Suprapubic skin (tissue), 4 donors: ENCODE data around the gene SDR42E2. TPM values are rescaled to one million over a fixed set of nuclear protein-coding genes. Genes with fewer than 3 reads are reported as not detected.
"Not testable (repeated sequence)": the region's sequence is repeated elsewhere in the genome, so short reads cannot be mapped to it uniquely, and the experiment has no call there.

Source experiments
- DNase-seq, 2 donors: peaks; one replicate each; pipeline ENCODE4 v3.0.0-alpha.2; 2019; ENCODE audit warnings: low spot score in 2 of 2
- H3K27ac ChIP-seq: fragments of 200-600 bp; sonication (generic); one replicate; pipeline ENCODE4 v1.5.1; 2019
- H3K27me3 ChIP-seq: fragments of 200-600 bp; sonication (generic); one replicate; pipeline ENCODE4 v1.5.1; 2019
- H3K36me3 ChIP-seq: fragments of 200-600 bp; sonication (generic); one replicate; pipeline ENCODE4 v1.5.1; 2019
- H3K4me1 ChIP-seq: fragments of 200-600 bp; sonication (generic); one replicate; pipeline ENCODE4 v1.5.1; 2019
- H3K4me3 ChIP-seq: fragments of 200-600 bp; sonication (generic); one replicate; pipeline ENCODE4 v1.5.1; 2019; ENCODE audit warnings: mild to moderate bottlenecking
- H3K9me3 ChIP-seq: fragments of 200-600 bp; sonication (generic); one replicate; pipeline ENCODE4 v1.5.1; 2019
- EP300 ChIP-seq: sonication (generic); formaldehyde crosslinking; IDR thresholded peaks from one replicate; pipeline ENCODE4 v1.6.1; 2017; ENCODE audit warnings: antibody characterized with exemption
- POLR2A ChIP-seq, 2 donors: fragments of 450-650 bp; IDR thresholded peaks; one replicate each; pipeline ENCODE4 v1.6.1; 2017; ENCODE audit warnings: antibody characterized with exemption in 2 of 2, mild to moderate bottlenecking in 2 of 2, moderate library complexity in 2 of 2
- POLR2AphosphoS5 ChIP-seq, 3 donors: sonication (generic); formaldehyde crosslinking; IDR thresholded peaks; one replicate each; pipeline ENCODE4 v1.6.1; 2017; ENCODE audit warnings: antibody characterized with exemption in 3 of 3
- WGBS: methylation state at CpG from one replicate; pipeline ENCODE4 v1.1.5; 2018; 5-methylcytosine and 5-hydroxymethylcytosine counted together
- total RNA-seq, 4 donors: library from RNA; depleted of rRNA; stranded (reverse); fragments of >200 nt; gene quantifications; one replicate each; pipeline ENCODE4 v1.1.0, GENCODE V29; 2016
- TF ChIP-seq, protein P1 (sequence below), 2 donors: fragments of 200-600 bp in 1 of 2; fragments of 450-650 bp in 1 of 2; sonication (generic) in 1 of 2; IDR thresholded peaks; one replicate each; pipeline ENCODE4 v1.5.1; 2016 to 2019; ENCODE audit warnings: antibody characterized with exemption in 2 of 2, mild to moderate bottlenecking in 1 of 2, moderate library complexity in 1 of 2

SDR42E2 gene
- total RNA-seq, 4 donors from 2014 or later: not detected

DNA sequence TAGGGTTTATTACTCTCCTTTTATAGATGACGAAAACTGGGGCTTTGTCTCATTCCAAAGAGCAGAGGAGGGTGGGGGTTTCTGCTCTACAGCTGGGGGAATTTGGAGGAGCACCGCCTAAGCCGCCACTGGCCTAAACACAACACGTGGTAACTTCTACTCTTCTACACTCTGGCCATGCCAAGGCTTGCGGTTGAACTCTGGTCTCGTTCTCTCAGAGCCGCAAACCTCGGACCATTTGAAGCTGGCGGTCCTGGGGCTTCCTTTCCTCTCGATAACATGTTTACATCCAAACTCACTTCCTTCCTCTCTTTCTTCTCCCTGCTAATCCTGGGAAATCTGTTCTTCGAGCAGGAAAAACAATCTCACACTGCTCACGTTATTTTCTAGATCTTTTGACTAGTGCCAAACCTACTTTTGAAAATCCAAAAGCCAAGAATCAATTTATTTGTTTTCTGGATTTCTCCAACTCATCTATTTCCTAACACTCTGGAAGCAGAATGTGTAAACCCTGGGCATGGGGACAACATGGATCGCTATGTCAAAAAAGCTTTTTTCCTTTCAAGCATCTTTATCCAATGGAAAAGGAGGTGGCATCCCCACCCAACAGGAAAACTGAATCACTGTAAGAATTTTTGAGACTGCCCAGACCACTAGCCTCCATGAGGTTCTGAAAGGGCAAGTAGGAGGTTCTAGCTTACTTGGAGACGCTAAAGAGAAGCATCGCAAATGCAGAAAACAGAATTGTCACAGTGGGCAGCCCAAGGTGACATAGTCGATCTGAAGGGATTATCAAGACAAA lies 30.2 kb downstream of the SDR42E2 start:
- Histone ChIP-seq H3K4me1 (peaks cover 61% of the 10 kb centered on the region), H3K4me3 (peak overlapping the region; percentile 50)
- 14% methylated on average over 16 of the region's 16 CpGs for WGBS

DNA sequence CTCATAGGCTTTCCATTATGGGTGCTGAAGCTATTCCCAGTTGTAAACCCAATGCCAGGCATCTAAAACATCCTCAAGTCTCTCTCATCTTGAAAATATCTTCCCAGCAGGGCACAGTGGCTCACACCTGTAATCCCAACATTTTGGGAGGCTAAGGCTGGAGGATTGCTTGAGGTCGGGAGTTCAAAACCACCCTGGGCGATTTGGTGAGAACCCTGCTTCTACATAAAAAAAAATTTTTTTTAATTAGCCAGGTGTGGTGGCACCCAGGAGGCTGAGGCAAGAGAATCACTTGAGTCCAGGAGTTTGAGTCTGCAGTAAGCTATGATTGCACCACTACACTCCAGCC lies 30.7 kb downstream of the SDR42E2 start:
- no peak for DNase-seq
- WGBS: 93% methylated on average over 2 of the region's 2 CpGs
- H3K27me3 ChIP-seq: no peaks in the 10 kb centered on the region
- peaks cover 60% of the 10 kb centered on the region for H3K4me1 ChIP-seq
- H3K27ac ChIP-seq: peak overlapping the region; percentile 99
- H3K36me3 ChIP-seq: no peaks in the 10 kb centered on the region
- no peaks in the 10 kb centered on the region for H3K9me3 ChIP-seq
- no peak for TF ChIP-seq POLR2AphosphoS5 (IDR thresholded peaks at IDR 0.05)
- no peak for TF ChIP-seq EP300
- TF ChIP-seq, protein P1, sequence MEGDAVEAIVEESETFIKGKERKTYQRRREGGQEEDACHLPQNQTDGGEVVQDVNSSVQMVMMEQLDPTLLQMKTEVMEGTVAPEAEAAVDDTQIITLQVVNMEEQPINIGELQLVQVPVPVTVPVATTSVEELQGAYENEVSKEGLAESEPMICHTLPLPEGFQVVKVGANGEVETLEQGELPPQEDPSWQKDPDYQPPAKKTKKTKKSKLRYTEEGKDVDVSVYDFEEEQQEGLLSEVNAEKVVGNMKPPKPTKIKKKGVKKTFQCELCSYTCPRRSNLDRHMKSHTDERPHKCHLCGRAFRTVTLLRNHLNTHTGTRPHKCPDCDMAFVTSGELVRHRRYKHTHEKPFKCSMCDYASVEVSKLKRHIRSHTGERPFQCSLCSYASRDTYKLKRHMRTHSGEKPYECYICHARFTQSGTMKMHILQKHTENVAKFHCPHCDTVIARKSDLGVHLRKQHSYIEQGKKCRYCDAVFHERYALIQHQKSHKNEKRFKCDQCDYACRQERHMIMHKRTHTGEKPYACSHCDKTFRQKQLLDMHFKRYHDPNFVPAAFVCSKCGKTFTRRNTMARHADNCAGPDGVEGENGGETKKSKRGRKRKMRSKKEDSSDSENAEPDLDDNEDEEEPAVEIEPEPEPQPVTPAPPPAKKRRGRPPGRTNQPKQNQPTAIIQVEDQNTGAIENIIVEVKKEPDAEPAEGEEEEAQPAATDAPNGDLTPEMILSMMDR (IDR thresholded peaks at IDR 0.05): no peak
- TF ChIP-seq POLR2A (IDR thresholded peaks at IDR 0.05): no peak
- H3K4me3 ChIP-seq: no peak overlapping the region

More for the DNA sequence above, 30.2 kb downstream of the SDR42E2 start:
- H3K27ac ChIP-seq: peak overlapping the region; percentile 99
- peak; percentile 94 to 95 for DNase-seq
- H3K9me3 ChIP-seq: no peaks in the 10 kb centered on the region
- TF ChIP-seq EP300 (no peak), POLR2A (IDR thresholded peaks at IDR 0.05) (peak in 1 of 2 donors; percentile 25), POLR2AphosphoS5 (IDR thresholded peaks at IDR 0.05) (peak in 1 of 3 donors; percentile 22)
- H3K36me3 ChIP-seq: no peaks in the 10 kb centered on the region
- no peaks in the 10 kb centered on the region for H3K27me3 ChIP-seq

DNA sequence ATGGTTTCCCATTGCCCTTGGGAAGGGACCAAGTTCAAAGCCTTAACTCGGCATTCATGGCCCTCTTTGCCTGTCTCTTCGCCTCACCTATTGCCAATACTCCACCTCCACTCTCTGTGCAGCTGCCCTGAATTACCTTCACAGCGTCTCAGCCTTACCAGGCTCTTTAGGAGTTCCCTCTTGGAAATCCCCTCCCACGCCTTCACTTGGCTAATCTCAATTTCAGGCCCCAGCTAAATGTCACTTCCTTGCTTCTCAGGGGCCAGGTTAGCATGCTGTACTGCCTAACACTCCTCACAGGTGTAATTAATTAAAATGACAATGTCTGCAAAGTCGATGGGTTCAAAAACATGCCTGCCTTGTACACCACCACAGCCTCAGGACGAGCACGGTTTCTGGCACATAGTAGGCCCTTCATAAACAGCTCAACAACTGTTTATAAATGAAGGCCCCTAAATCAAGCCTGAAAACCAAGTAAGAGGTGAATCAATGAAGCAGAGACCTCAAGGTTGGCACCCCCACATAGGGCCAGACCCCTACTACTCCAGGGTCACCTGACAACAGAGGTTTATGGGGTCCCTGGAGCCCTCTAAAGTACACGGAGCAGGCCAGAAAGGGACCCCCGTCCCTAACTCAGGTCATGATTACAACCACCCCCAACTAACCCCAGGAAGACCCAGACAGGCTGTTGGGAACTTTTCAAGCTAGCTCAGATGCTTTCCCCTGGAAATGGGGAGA lies 32.6 kb downstream of the SDR42E2 start:
- H3K27ac ChIP-seq: peak overlapping the region; percentile 52
- peaks cover 58% of the 10 kb centered on the region for H3K4me1 ChIP-seq
- H3K9me3 ChIP-seq: no peaks in the 10 kb centered on the region
- no peaks in the 10 kb centered on the region for H3K36me3 ChIP-seq
- 64% methylated on average over 9 of the region's 9 CpGs for WGBS
- no peak for DNase-seq
- no peak overlapping the region for H3K4me3 ChIP-seq
- TF ChIP-seq, protein P1 (IDR thresholded peaks at IDR 0.05): no peak
- TF ChIP-seq POLR2AphosphoS5 (IDR thresholded peaks at IDR 0.05) (no peak), POLR2A (IDR thresholded peaks at IDR 0.05) (no peak), EP300 (no peak)
- H3K27me3 ChIP-seq: no peaks in the 10 kb centered on the region

DNA sequence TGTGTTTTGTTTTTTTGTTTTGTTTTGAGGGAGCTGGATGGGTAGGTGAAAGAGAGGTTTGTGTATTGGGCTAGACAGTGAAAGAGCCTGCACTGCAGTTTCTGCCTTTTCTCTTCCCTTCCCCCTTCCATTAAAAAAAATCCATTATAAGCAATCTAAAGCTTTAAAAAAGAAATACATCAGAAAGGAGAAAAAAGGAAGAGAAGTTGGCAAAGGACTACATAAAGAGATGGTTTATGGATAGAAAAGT lies 33.1 kb downstream of the SDR42E2 start:
- Histone ChIP-seq H3K4me1 (peaks cover 58% of the 10 kb centered on the region), H3K36me3 (no peaks in the 10 kb centered on the region), H3K4me3 (peak overlapping the region; percentile 49), H3K9me3 (no peaks in the 10 kb centered on the region), H3K27ac (peak overlapping the region; percentile 52), H3K27me3 (no peaks in the 10 kb centered on the region)
- DNase-seq: no peak
- TF ChIP-seq EP300 (no peak), POLR2A (IDR thresholded peaks at IDR 0.05) (no peak), POLR2AphosphoS5 (IDR thresholded peaks at IDR 0.05) (no peak)
- TF ChIP-seq, protein P1 (IDR thresholded peaks at IDR 0.05): no peak

- WGBS: 1% methylated on average over 39 of the region's 39 CpGs
- Histone ChIP-seq H3K36me3 (no peaks in the 10 kb centered on the region), H3K4me3 (peak overlapping the region; percentile 49), H3K9me3 (no peaks in the 10 kb centered on the region), H3K27ac (peak overlapping the region; percentile 52), H3K27me3 (no peaks in the 10 kb centered on the region), H3K4me1 (peaks cover 59% of the 10 kb centered on the region)
- TF ChIP-seq POLR2AphosphoS5 (IDR thresholded peaks at IDR 0.05): peak in 2 of 3 donors; percentile 69 to 98
- no peak for TF ChIP-seq POLR2A (IDR thresholded peaks at IDR 0.05)
- TF ChIP-seq, protein P1 (IDR thresholded peaks at IDR 0.05): peak; percentile 73 to 87
- peak; percentile 96 to 97 for DNase-seq
Observed at GRCh38 chr16:22195695-22196558, 33.6 kb downstream of the SDR42E2 start.

DNA sequence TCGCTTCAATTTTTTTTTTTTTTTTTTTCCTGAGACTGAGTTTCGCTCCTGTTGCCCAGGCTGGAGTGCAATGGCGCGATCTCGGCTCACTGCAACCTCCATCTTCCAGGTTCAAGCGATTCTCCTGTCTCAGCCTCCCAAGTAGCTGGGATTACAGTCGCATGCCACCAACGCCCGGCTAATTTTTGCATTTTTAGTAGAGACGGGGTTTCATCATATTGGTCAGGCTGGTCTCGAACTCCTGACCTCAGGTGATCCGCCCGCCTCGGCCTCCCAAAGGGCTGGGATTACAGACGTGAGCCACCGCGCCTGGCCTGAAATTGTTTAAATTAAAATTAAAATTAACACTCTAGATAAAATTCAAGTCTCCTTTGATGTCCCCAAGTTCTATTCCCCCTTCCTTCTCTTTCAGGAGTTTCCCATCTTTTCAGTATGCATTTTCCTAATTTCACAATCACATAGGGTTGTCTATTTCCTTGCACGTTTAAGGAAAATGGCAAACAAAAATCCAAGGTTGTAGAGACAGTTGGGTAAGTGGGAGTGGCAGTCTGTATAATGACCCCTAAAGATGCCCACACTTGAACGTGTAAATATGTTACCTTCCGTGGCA lies 34.4 kb downstream of the SDR42E2 start:
- not testable (repeated sequence) for H3K27ac ChIP-seq

More for the DNA sequence above, 34.4 kb downstream of the SDR42E2 start:
- peaks cover 56% of the 10 kb centered on the region for H3K4me1 ChIP-seq
- 45% methylated on average over 20 of the region's 20 CpGs for WGBS
- not testable (repeated sequence) for DNase-seq, H3K9me3 ChIP-seq, H3K36me3 ChIP-seq, H3K27me3 ChIP-seq
- peak overlapping the region; percentile 49 for H3K4me3 ChIP-seq
